Measurements from ENCODE around the gene IGLL5. TPM values are rescaled to one million over a fixed set of nuclear protein-coding genes. Genes with fewer than 3 reads are reported as not detected.

IGLL5 gene
- total and polyA plus RNA-seq, 9 of the 15 experiments (the other 6 are each of a cell fraction or from before 2014, with no cell fraction given) = not detected

DNA sequence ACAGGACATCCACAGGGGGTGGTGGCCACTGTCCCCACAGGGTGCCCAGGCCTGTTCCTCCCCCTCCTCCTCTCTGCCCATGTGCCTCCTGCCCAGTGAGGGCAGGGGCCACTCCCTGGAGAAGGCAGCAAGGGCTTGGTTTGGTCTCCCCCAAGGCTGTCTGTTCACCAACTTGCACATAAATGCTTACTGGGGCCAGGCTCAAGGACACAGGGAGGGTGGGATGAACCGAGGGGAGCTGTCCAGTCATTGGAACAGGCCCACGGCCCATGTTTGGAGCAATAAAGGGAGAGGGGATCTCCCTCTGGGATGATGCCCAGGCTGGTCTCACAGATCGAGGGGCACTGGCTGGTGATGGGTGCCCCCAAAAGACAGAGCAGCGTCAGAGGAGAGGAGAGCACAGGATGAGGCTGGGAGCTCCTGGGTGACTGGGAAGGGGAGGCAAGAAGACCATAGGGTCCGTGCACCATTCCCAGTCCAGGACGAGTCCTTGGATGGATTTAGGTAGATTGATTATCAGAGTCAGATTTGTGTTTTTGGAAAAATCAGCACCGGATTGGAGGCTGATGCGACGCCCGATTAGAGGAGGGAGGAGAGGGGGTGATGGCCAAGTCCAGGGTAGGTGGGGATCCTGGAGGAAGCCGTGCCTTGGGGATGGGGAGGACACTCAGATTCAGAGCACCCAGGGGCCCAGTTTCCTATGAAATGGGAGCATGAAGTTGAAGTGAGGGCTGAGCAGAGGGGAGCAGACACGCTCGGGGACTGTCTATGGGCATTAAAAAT is 1.1 kb downstream of the IGLL5 start (continued):
- no peak for TF ChIP-seq ZMIZ1 (IDR thresholded peaks at IDR 0.05; ENCODE audit: low read depth in 2 of 2, low read length in 2 of 2)
- TF ChIP-seq PBX2 (CRISPR knock-in tag; IDR thresholded peaks at IDR 0.05; ENCODE audit: low read depth) = 0 out of 2 replicates have a peak, but pooled peaks have one; percentile 6
- no peak for TF ChIP-seq PBX2 (tag; conservative IDR thresholded peaks at IDR 0.05; ENCODE audit: low read depth)
- no peak for TF ChIP-seq NFE2L1 (tag; IDR thresholded peaks at IDR 0.05; ENCODE audit: borderline replicate concordance, low read depth)

Data from K562 (cell line).